K562 (cell line): ENCODE measurements around the gene RNF187. TPM values are rescaled to one million over a fixed set of nuclear protein-coding genes. Genes with fewer than 3 reads are reported as not detected.

ENCODE experiments used
- ASH1L ChIP-seq: fragments of 450-650 bp; IDR thresholded peaks from 2 replicates; pipeline ENCODE4 v1.6.1; 2018; ENCODE audit warnings: borderline replicate concordance, mild to moderate bottlenecking, low read depth; ENCODE audit not compliant: partially characterized antibody
- CREB1 ChIP-seq, 2 experiments: sonication (generic) in 1 of 2; formaldehyde crosslinking in 1 of 2; IDR thresholded peaks; 2 replicates each; pipeline versions ENCODE4 v1.6.1 to v1.8.0; 2012 to 2022; ENCODE audit warnings: inconsistent platforms in 1 of 2, mild to moderate bottlenecking in 1 of 2, missing genetic modification reagents in 1 of 2, moderate library complexity in 1 of 2
- FOXK1 ChIP-seq: sonication (generic); formaldehyde crosslinking; IDR thresholded peaks from 2 replicates; pipeline ENCODE4 v1.8.0; 2022; ENCODE audit warnings: missing genetic modification reagents, mild to moderate bottlenecking, borderline replicate concordance
- HMG20A ChIP-seq: fragments of 450-650 bp; formaldehyde crosslinking; conservative IDR thresholded peaks from 2 replicates; pipeline ENCODE4 v1.4.0; 2020; ENCODE audit warnings: mild to moderate bottlenecking, mixed read lengths
- KDM5B ChIP-seq: fragments of 200-600 bp; sonication (generic); IDR thresholded peaks from 2 replicates; pipeline ENCODE4 v1.6.1; 2012; ENCODE audit warnings: low read depth, mild to moderate bottlenecking, moderate library complexity, low read length, control low read depth, inconsistent platforms; ENCODE audit not compliant: insufficient replicate concordance
- PRMT5 ChIP-seq: sonication (generic); formaldehyde crosslinking; IDR thresholded peaks from 2 replicates; pipeline ENCODE4 v1.5.0; 2020; ENCODE audit warnings: missing genetic modification reagents
- RBM34 ChIP-seq: fragments of 200-400 bp; formaldehyde crosslinking; IDR thresholded peaks from 2 replicates; pipeline ENCODE4 v1.6.1; 2018; ENCODE audit warnings: low read length, borderline replicate concordance; ENCODE audit not compliant: insufficient read depth
- RFX7 ChIP-seq: fragments of 250-450 bp; sonication (Bioruptor Pico); IDR thresholded peaks from 2 replicates; pipeline ENCODE4 v1.5.1; 2021; ENCODE audit warnings: mild to moderate bottlenecking
- SIN3A ChIP-seq, 2 experiments: fragments of 150-350 bp in 1 of 2; IDR thresholded peaks; 2 replicates each; pipeline ENCODE4 v1.6.1; 2011 to 2016; ENCODE audit warnings: borderline replicate concordance in 2 of 2, low read depth in 2 of 2, low read length in 2 of 2, mild to moderate bottlenecking in 2 of 2, moderate library complexity in 2 of 2; ENCODE audit not compliant: control insufficient read depth in 1 of 2
- SMARCE1 ChIP-seq: fragments of 450-650 bp; IDR thresholded peaks from 2 replicates; pipeline ENCODE4 v1.7.1; 2016; ENCODE audit warnings: mild to moderate bottlenecking
- SMC3 ChIP-seq: conservative IDR thresholded peaks from 2 replicates; pipeline ENCODE4 v1.6.1; 2011; ENCODE audit warnings: low read depth, low read length, improper control_type of control experiment; ENCODE audit not compliant: insufficient read depth
- TAF1 ChIP-seq: IDR thresholded peaks from 2 replicates; pipeline ENCODE4 v1.6.1; 2011; ENCODE audit warnings: mild to moderate bottlenecking, low read length, moderate library complexity; ENCODE audit not compliant: insufficient read depth, control insufficient read depth, severe bottlenecking; ENCODE audit errors: extremely low read depth
- TBL1XR1 ChIP-seq, 2 experiments: IDR thresholded peaks; 2 replicates each; pipeline ENCODE4 v1.6.1; 2012; ENCODE audit warnings: improper control_type of control experiment in 2 of 2, low read length in 2 of 2, mild to moderate bottlenecking in 1 of 2
- TCF3 ChIP-seq: sonication (generic); formaldehyde crosslinking; IDR thresholded peaks from 2 replicates; pipeline ENCODE4 v1.4.0; 2020; ENCODE audit warnings: mild to moderate bottlenecking, missing genetic modification reagents
- USF2 ChIP-seq: sonication (generic); formaldehyde crosslinking; IDR thresholded peaks from 2 replicates; pipeline ENCODE4 v1.5.0; 2020; ENCODE audit warnings: missing genetic modification reagents
- ZHX1 ChIP-seq: fragments of 150-350 bp; conservative IDR thresholded peaks from 2 replicates; pipeline ENCODE4 v1.6.1; 2014; ENCODE audit warnings: low read length
- ZNF280A ChIP-seq: fragments of 450-650 bp; IDR thresholded peaks from 2 replicates; pipeline ENCODE4 v1.6.1; 2018; ENCODE audit warnings: mild to moderate bottlenecking, low read depth; ENCODE audit not compliant: partially characterized antibody
- ZNF583 ChIP-seq: fragments of 250-450 bp; sonication (Bioruptor Pico); IDR thresholded peaks from 2 replicates; pipeline ENCODE4 v1.4.0; 2020
- ZNF766 ChIP-seq: fragments of 200-800 bp; sonication (Bioruptor generic); conservative IDR thresholded peaks from 2 replicates; pipeline ENCODE4 v1.6.1; 2016; ENCODE audit warnings: missing genetic modification characterization, missing compliant biosample characterization
- polyA plus RNA-seq, 8 experiments: library from polyadenylated mRNA; depleted of rRNA in 4 of 8; stranded (reverse) in 5 of 8; unstranded in 3 of 8; fragments of >200 nt; fragmentation: Nextera tagmentation in 2 of 8; fragmentation: Illumina TruSeq in 1 of 8; extraction: Ambion mirVana in 2 of 8; extraction: Trizol in 1 of 8; gene quantifications; 2 replicates each; pipeline versions ENCODE4 v1.2.1 to v1.2.3, GENCODE V29; 2011 to 2014; ENCODE audit warnings: inconsistent platforms in 1 of 8, missing spikeins in 1 of 8
- total RNA-seq, 7 experiments: library from RNA; depleted of rRNA in 6 of 7; stranded (reverse); fragments of >200 nt in 6 of 7; fragmentation: Illumina TruSeq in 2 of 7; extraction: Trizol in 2 of 7; gene quantifications; 2 replicates each; pipeline versions ENCODE4 v1.2.1 to v1.2.3, GENCODE V29; 2011 to 2021; ENCODE audit warnings: low replicate concordance in 1 of 7

RNF187 gene
- total and polyA plus RNA-seq, 9 of the 15 experiments (the other 6 are each of a cell fraction or from before 2014, with no cell fraction given), result 2.3 to 119 (median 41.9) TPM

- TF ChIP-seq ZNF280A (no peak), PRMT5 (no peak), ZNF583 (CRISPR knock-in tag) (no peak), KDM5B (peak; percentile 37), RBM34 (no peak), FOXK1 (peak; percentile 84; the same call in 1 of the 2 replicates), SIN3A (IDR thresholded peaks at IDR 0.05; ENCODE audit: borderline replicate concordance in 2 of 2, control insufficient read depth in 1 of 2, low read depth in 2 of 2, low read length in 2 of 2) (no peak), ASH1L (no peak), TAF1 (peak; percentile 19), HMG20A (CRISPR knock-in tag) (no peak), RFX7 (CRISPR knock-in tag) (no peak), USF2 (CRISPR knock-in tag) (no peak), SMARCE1 (no peak), TCF3 (CRISPR knock-in tag) (no peak), TBL1XR1 (IDR thresholded peaks at IDR 0.05; ENCODE audit: low read length in 2 of 2) (no peak), ZHX1 (no peak), ZNF766 (CRISPR knock-in tag) (0 out of 2 replicates have a peak, but pooled peaks have one; percentile 35), SMC3 (peak; percentile 31; the same call in 1 of the 2 replicates), CREB1 (IDR thresholded peaks at IDR 0.05) (peak; percentile 48), CREB1 (CRISPR knock-in tag; IDR thresholded peaks at IDR 0.05) (peak; percentile 52; the same call in 1 of the 2 replicates)
Measured at GRCh38 chr1:228459091-228459993, 27.8 kb upstream of the RNF187 start (continued).
